Body of pancreas (tissue), 4 donors: ENCODE data around the gene TNFRSF9. TPM values are rescaled to one million over a fixed set of nuclear protein-coding genes. Genes with fewer than 3 reads are reported as not detected.
"Not testable (repeated sequence)": the region's sequence is repeated elsewhere in the genome, so short reads cannot be mapped to it uniquely, and the experiment has no call there.

Experiments used
- ATAC-seq: fragments of 150-250 bp; one replicate; pipeline ENCODE4 v1.9.1; 2016
- DNase-seq, 4 donors: peaks; one replicate each; pipeline ENCODE4 v3.0.0-alpha.2; 2019
- H3K27ac ChIP-seq, 4 donors: fragments of 200-600 bp; sonication (generic); 1 replicate in 3 of 4; 2 replicates in 1 of 4; pipeline versions ENCODE4 v1.5.1 to v1.6.1; 2016 to 2019; ENCODE audit warnings: mild to moderate bottlenecking in 1 of 4, mixed read lengths in 1 of 4, moderate library complexity in 1 of 4
- H3K27me3 ChIP-seq, 2 donors: fragments of 200-600 bp; sonication (generic); one replicate each; pipeline ENCODE4 v1.6.0; 2016; ENCODE audit warnings: mild to moderate bottlenecking in 1 of 2
- H3K36me3 ChIP-seq, 2 donors: fragments of 200-600 bp; sonication (generic); replicated peaks in 1 of 2; 2 replicates each; pipeline ENCODE4 v1.5.1; 2016; ENCODE audit warnings: low read depth in 2 of 2; ENCODE audit not compliant: insufficient read depth in 1 of 2
- H3K4me1 ChIP-seq: fragments of 200-600 bp; sonication (generic); one replicate; pipeline ENCODE4 v1.6.0; 2016
- H3K4me3 ChIP-seq, 2 donors: fragments of 200-600 bp; sonication (generic); 1 replicate in 1 of 2; 2 replicates in 1 of 2; pipeline ENCODE4 v1.5.1; 2016 to 2019
- H3K9me3 ChIP-seq, 3 donors: fragments of 200-600 bp; sonication (generic); 1 replicate in 2 of 3; 2 replicates in 1 of 3; pipeline ENCODE4 v1.5.1; 2016
- POLR2A ChIP-seq, 3 donors: fragments of 450-650 bp; IDR thresholded peaks; one replicate each; pipeline ENCODE4 v1.6.1; 2016; ENCODE audit warnings: antibody characterized with exemption in 3 of 3, mild to moderate bottlenecking in 2 of 3
- WGBS, 2 donors: methylation state at CpG; one replicate each; pipeline ENCODE4 v1.1.5; 2017; 5-methylcytosine and 5-hydroxymethylcytosine counted together
- intact Hi-C: fragments of 100-400 bp; cut with DNase I; formaldehyde crosslinking; loops from one replicate; pipeline ENCODE4 v1.15.1; 2023
- total RNA-seq, 2 donors: library from RNA; depleted of rRNA; stranded (reverse); fragments of >200 nt; gene quantifications; one replicate each; pipeline ENCODE4 v1.1.0, GENCODE V29; 2016
- TF ChIP-seq, protein P1 (sequence below), 7 experiments: fragments of 450-650 bp in 4 of 7; fragments of 200-600 bp in 3 of 7; sonication (generic) in 3 of 7; IDR thresholded peaks; one replicate each; pipeline ENCODE4 v1.5.1; 2016 to 2019; ENCODE audit warnings: antibody characterized with exemption in 7 of 7

TNFRSF9 gene
- total RNA-seq, 2 donors from 2014 or later, result under 0.01 TPM; not detected in 1

DNA sequence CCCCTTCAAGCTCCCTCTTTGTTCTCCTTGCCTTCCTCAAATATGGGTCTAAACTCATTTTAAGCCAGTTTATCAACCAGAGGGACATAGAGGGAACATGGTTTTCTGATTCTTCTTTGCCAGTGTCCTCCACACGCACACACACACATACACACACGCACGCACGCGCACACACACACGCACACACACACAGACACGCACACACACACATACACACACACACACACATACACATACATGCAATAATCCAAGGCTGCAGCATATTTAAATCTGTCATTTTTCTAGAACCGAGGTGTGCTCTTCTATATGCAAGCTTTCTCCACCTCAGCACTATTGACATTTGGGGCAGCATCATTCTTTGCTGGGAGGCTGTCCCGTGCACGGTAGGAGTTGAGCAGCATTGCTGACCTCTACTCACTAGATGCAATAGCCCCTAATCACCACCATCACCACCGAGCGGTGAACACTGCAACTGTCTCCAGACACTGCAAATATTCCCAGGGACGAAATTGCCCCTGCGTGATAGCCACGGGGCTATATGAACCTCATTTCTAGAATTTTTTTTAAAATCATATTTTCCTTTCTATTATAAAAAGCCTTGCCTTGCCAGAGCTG, 8.0 kb downstream of the TNFRSF9 start:
- Histone ChIP-seq H3K4me3 (no peak overlapping the region), H3K9me3 (no peaks in the 10 kb centered on the region), H3K4me1 (no peaks in the 10 kb centered on the region), H3K36me3 (no peaks in the 10 kb centered on the region), H3K27me3 (no peaks in the 10 kb centered on the region), H3K27ac (no peak overlapping the region)
- WGBS, 2 donors, result 59 to 60% methylated on average over 15 of the region's 15 CpGs
- ATAC-seq, result no peak
- no peak for DNase-seq
- TF ChIP-seq, protein P1, sequence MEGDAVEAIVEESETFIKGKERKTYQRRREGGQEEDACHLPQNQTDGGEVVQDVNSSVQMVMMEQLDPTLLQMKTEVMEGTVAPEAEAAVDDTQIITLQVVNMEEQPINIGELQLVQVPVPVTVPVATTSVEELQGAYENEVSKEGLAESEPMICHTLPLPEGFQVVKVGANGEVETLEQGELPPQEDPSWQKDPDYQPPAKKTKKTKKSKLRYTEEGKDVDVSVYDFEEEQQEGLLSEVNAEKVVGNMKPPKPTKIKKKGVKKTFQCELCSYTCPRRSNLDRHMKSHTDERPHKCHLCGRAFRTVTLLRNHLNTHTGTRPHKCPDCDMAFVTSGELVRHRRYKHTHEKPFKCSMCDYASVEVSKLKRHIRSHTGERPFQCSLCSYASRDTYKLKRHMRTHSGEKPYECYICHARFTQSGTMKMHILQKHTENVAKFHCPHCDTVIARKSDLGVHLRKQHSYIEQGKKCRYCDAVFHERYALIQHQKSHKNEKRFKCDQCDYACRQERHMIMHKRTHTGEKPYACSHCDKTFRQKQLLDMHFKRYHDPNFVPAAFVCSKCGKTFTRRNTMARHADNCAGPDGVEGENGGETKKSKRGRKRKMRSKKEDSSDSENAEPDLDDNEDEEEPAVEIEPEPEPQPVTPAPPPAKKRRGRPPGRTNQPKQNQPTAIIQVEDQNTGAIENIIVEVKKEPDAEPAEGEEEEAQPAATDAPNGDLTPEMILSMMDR (IDR thresholded peaks at IDR 0.05), result no peak
- TF ChIP-seq POLR2A (IDR thresholded peaks at IDR 0.05), result no peak
- intact Hi-C loops, result no loop called here

DNA sequence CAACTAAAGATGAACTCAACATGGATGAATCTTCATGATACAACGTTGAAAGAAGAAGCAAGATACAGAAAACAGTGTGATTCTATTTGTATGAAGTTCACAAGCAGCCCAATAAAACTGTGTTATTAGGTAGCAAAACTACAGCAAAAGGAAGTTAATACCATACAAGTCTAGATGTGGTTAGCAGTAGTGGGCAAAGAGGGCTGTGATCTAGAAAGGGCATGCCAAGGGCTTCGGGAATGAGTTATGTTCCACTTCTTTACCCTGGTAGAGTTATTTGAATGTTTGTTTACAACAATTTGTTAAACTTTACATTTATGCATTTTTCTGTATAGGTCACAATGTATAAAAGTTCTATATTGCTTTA, 9.2 kb downstream of the TNFRSF9 start:
- 49 to 50% methylated on average over 2 of the region's 2 CpGs for WGBS, 2 donors
- no peak for TF ChIP-seq POLR2A (IDR thresholded peaks at IDR 0.05)
- TF ChIP-seq, protein P1 (IDR thresholded peaks at IDR 0.05), result no peak
- Histone ChIP-seq H3K4me1 (no peaks in the 10 kb centered on the region), H3K27ac (no peak overlapping the region), H3K9me3 (no peaks in the 10 kb centered on the region), H3K36me3 (no peaks in the 10 kb centered on the region), H3K27me3 (no peaks in the 10 kb centered on the region), H3K4me3 (no peak overlapping the region)
- ATAC-seq (no peak), DNase-seq (no peak)
- intact Hi-C loops, result no loop called here

DNA sequence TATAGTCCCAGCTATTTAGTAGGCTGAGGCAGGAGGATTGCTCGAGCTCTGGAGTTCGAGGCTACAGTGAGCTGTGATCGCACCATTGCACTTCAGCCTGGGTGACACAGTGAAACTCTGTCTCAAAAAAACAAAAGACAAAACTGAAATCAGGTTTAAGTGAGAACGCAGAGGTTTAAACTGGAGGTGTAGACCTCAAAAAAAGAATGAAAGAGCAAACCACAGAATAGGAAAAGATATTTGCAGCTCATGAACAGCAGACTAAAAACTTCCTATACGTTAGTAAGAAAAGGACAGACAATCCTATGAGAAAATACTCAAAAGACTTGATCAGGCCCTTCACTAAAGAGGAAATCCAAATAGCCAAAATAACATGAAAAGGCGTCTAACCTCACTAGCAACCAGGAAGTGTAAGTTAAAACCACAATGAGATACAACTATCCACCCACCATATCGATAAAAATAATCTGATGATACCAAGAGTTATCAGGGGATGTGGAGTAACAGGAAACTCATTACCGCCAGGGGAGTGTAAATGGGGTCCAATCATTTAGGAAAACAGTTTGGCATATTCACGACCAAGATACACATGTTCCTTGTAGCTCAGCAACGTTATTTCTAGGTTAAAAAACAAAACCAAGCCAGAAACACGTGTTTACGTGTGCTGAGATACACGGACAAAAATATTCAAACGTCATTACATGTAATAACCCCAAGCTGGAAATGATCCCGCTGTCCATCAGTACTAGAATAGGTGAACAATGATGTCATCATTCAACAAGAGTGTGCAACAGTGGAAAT, 9.8 kb downstream of the TNFRSF9 start:
- Histone ChIP-seq H3K27ac (no peak overlapping the region), H3K36me3 (no peaks in the 10 kb centered on the region), H3K4me1 (no peaks in the 10 kb centered on the region), H3K9me3 (no peaks in the 10 kb centered on the region), H3K27me3 (no peaks in the 10 kb centered on the region), H3K4me3 (no peak overlapping the region)
- intact Hi-C loops, result no loop called here
- WGBS, 2 donors, result 62 to 64% methylated on average over 15 of the region's 15 CpGs
- ATAC-seq, result no peak
- TF ChIP-seq, protein P1 (IDR thresholded peaks at IDR 0.05), result no peak
- TF ChIP-seq POLR2A (IDR thresholded peaks at IDR 0.05), result no peak
- no peak for DNase-seq

DNA sequence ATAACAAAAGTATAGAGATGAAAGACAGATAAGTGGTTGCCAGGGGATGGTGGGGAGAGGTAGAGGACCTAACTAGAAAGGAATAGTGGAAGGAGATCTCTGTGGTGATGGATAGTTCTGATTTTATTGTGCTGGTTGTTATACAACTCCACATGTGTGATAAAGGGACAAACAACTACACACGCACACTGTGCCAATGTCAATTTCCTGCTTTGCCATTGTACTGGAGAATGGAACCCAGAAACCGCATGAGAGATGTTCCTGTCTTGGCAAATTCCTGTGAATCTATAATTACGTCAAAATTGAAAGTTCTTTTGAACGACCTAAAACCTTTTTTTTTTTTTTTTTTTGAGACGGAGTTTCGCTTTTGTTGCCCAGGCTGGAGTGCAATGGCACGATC, 11.0 kb downstream of the TNFRSF9 start:
- WGBS, 2 donors, result 62 to 64% methylated on average over 7 of the region's 7 CpGs
- ATAC-seq (no peak), DNase-seq (no peak)
- intact Hi-C loops, result no loop called here
- Histone ChIP-seq H3K27ac (no peak overlapping the region), H3K36me3 (no peaks in the 10 kb centered on the region), H3K4me1 (no peaks in the 10 kb centered on the region), H3K9me3 (no peaks in the 10 kb centered on the region), H3K27me3 (no peaks in the 10 kb centered on the region), H3K4me3 (no peak overlapping the region)
- TF ChIP-seq, protein P1 (IDR thresholded peaks at IDR 0.05), result no peak

DNA sequence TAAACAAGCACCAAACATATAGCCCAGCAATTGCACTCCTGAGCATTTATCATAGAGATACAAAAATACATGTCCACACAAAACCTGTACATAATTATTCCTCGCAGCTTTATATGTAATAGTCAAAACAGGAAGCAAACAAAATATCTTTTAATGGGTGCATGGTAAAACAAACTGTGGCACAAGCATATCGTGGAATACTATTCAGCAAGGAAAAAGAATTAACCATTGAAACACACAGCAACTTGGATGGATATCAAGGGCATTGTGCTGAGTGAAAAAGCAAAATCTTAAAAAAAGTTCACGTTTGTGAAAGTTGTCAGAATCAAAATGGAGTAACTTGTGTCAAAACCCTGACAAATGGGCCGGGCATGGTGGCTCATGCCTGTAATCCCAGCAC, 12.4 kb downstream of the TNFRSF9 start:
- H3K27me3 ChIP-seq, result no peaks in the 10 kb centered on the region
- H3K36me3 ChIP-seq, result no peaks in the 10 kb centered on the region
- DNase-seq, result no peak
- 65 to 74% methylated on average over 4 of the region's 4 CpGs for WGBS, 2 donors
- no peak for ATAC-seq
- H3K4me1 ChIP-seq, result no peaks in the 10 kb centered on the region
- intact Hi-C loops, result no loop called here
- no peak overlapping the region for H3K4me3 ChIP-seq
- no peak overlapping the region for H3K27ac ChIP-seq
- no peaks in the 10 kb centered on the region for H3K9me3 ChIP-seq
- TF ChIP-seq, protein P1 (IDR thresholded peaks at IDR 0.05), result no peak
- TF ChIP-seq POLR2A (IDR thresholded peaks at IDR 0.05), result no peak

DNA sequence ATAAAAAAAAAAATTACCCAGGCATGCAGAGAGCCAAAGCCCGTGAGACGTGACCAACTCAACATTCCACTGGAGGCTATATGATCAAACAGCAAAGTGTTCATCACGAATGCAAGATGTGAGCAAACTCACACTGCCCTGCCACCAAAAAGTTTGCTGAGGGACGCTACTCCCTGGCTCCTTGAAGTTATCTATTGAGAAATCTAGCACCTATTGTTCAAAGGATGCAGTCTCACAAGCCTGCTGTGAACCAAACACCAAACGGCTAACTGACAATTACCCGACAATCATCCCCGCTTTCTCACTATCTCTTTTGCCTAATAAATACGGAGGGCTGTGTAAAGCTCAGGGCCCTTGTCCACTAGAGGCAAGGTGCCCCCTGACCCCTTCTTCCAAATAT, 13.6 kb downstream of the TNFRSF9 start:
- H3K27ac ChIP-seq, H3K4me3 ChIP-seq, H3K9me3 ChIP-seq, DNase-seq, H3K4me1 ChIP-seq, intact Hi-C loops, H3K27me3 ChIP-seq, ATAC-seq, H3K36me3 ChIP-seq: not testable (repeated sequence)
- 42 to 47% methylated on average over 8 of the region's 8 CpGs for WGBS, 2 donors
